Endothelial cell of hepatic sinusoid (primary cell): Measurements from ENCODE around the gene RELA.

Experiments used
- in situ Hi-C: cut with HindIII; loops from 2 replicates; pipeline ENCODE4 v1.10.0; 2017; ENCODE audit warnings: low sequenced_read_pairs

Gene RELA

GRCh38 chr11:65649656-65650546 lies 12.8 kb downstream of the RELA start:
- in situ Hi-C loops, result no loop called here

GRCh38 chr11:65648997-65649493 lies 13.7 kb downstream of the RELA start:
- in situ Hi-C loops, result no loop called here

- in situ Hi-C loops, result no loop called here
Observed at GRCh38 chr11:65646958-65647701, 15.6 kb downstream of the RELA start.

DNA sequence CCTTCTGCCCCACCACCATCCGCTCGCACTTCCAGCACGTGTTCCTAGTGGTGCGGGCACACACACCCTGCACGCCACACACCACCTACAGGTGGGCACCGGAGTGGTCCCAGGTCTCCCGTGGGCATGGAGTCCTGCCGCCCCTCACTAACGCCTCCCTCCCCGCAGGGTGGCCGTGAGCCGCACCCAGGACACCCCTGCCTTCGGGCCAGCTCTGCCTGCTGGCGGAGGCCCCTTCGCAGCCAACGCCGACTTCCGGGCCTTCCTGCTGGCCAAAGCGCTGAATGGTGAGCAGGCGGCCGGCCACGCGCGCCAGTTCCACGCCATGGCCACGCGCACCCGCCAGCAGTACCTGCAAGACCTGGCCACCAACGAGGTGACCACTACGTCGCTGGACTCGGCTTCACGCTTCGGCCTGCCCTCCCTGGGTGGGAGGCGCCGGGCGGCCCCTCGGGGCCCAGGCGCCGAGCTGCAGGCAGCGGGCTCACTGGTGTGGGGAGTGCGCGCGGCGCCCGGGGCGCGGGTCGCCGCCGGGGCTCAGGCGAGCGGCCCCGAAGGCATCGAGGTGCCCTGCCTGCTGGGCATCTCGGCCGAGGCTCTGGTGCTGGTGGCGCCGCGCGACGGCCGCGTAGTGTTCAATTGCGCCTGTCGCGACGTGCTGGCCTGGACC lies 16.3 kb downstream of the RELA start:
- in situ Hi-C loops, result no loop called here

- in situ Hi-C loops, result no loop called here
Observed at GRCh38 chr11:65645710-65646109, 17.0 kb downstream of the RELA start.

DNA sequence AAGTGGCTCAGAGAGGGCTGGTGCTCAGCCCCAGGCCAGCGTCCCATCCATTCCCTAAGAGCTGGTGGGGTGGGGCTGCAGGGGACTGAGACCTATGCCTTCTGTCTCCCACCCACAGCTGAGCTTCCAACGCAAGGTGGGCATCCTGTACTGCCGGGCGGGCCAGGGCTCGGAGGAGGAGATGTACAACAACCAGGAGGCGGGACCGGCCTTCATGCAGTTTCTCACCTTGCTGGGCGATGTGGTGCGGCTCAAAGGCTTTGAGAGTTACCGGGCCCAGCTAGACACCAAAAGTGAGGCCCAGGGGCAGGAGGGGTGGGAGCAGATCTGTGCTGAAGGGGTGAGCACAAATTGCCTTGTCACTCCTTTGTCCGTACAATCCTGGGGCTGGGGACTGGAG lies 17.9 kb downstream of the RELA start:
- in situ Hi-C loops, result no loop called here

GRCh38 chr11:65643971-65644370 lies 18.7 kb downstream of the RELA start:
- in situ Hi-C loops, result no loop called here

- in situ Hi-C loops, result no loop called here
Observed at GRCh38 chr11:65642014-65642671, 20.6 kb downstream of the RELA start.

GRCh38 chr11:65641297-65642013 lies 21.3 kb downstream of the RELA start:
- in situ Hi-C loops, result no loop called here

DNA sequence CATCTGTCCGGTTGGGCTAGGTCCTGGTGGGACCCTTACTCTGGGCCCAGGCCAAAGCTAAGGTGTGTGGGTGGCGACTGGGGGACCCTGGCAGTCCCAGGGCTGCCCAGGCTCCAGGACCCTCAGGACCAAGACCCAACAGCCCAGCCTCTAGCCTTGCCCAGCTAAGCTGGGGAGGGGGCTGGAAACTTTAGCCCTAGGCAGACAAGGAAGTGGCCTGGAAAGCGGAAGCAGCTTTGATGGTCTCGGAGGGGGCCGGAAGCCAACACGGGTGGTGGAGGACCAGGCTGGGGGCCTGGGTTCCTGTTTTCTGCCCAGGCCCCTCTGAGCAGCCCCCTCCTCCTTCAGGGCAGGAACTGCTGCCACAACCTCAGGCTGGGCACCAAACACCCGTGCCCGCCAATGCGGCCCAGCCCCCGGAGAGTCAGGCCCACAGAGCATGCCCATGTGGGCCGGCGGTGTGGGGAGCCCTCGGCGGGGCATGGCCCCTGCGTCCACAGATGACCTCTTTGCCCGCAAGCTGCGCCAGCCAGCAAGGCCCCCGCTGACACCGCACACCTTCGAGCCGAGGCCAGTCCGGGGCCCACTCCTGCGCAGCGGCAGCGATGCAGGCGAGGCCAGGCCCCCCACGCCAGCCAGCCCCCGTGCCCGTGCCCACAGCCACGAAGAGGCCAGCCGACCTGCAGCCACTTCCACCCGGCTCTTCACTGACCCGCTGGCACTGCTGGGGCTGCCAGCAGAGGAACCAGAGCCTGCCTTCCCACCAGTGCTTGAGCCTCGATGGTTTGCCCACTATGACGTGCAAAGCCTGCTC lies 22.0 kb downstream of the RELA start:
- in situ Hi-C loops, result no loop called here

- in situ Hi-C loops, result loop anchor here (5.0 to 10.0 kb wide), 2 partner anchors 83 to 255 kb away; partner anchors contain the start of genes CCDC85B and LTBP3
Observed at GRCh38 chr11:65639623-65640482, 22.9 kb downstream of the RELA start.

- in situ Hi-C loops, result loop anchor here (5.0 to 10.0 kb wide), 2 partner anchors 82 to 256 kb away; partner anchors contain the start of genes CCDC85B and LTBP3
Observed at GRCh38 chr11:65639228-65639597, 23.5 kb downstream of the RELA start.

- in situ Hi-C loops, result loop anchor here (5.0 to 10.0 kb wide), 2 partner anchors 81 to 257 kb away; partner anchors contain the start of genes CCDC85B and LTBP3
Observed at GRCh38 chr11:65637794-65638419, 24.8 kb downstream of the RELA start, which contains the start of gene SIPA1. Gene SIPA1 (plus strand): TSS chr11:65638101. CDS start chr11:65640922, 2,821 bp downstream.

- in situ Hi-C loops, result loop anchor here (5.0 to 10.0 kb wide), 2 partner anchors 80 to 258 kb away; partner anchors contain the start of genes CCDC85B and LTBP3
Observed at GRCh38 chr11:65637032-65637557, 25.6 kb downstream of the RELA start.

DNA sequence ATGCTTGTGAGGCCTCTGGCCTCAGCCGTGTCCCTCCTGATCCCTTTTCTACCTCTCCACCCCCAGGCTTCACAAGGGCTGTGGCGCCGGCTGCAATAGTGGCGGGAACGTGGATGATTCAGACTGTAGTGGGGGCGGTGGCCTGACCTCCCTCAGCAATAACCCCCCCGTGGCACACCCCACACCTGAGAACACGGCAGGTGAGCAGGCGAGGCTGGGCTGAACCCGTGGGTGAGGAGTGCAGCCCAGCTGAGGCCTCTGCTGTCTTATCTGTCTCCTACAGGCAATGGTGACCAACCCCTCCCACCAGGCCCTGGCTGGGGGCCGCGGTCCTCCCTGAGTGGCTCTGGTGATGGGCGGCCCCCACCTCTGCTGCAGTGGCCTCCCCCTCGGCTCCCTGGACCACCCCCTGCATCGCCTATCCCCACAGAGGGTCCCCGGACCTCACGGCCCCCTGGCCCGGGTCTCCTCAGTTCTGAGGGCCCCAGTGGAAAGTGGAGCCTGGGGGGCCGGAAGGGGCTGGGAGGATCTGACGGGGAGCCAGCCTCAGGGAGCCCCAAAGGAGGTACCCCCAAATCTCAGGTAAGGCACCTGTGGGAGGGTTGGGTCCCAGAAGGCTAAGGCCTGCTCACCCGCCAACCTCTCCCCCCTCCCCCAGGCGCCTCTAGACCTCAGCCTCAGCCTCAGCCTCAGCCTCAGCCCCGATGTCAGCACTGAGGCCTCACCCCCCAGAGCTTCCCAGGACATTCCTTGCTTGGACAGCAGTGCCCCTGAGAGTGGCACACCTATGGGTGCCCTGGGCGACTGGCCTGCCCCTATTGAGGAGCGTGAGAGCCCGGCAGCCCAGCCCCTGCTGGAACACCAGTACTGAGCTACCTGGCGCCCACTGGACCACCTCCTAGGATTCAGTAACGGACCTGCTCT lies 26.3 kb downstream of the RELA start:
- in situ Hi-C loops, result loop anchor here (5.0 to 10.0 kb wide), 2 partner anchors 79 to 258 kb away; partner anchors contain the start of genes CCDC85B and LTBP3
